H1 (cell line): ENCODE measurements around the gene KLF13. TPM values are rescaled to one million over a fixed set of nuclear protein-coding genes. Genes with fewer than 3 reads are reported as not detected.

Experiments used
- CTCF ChIA-PET: fragments of 300-600 bp; sonication (Branson Sonifier 250); formaldehyde crosslinking; loops from one replicate; lab custom pipeline; 2021; ENCODE audit not compliant: partially characterized antibody; lab: Charles Lee
- POLR2A ChIA-PET: fragments of 300-600 bp; sonication (Branson Sonifier 250); formaldehyde crosslinking; loops from one replicate; lab custom pipeline; 2021; ENCODE audit warnings: inconsistent platforms; ENCODE audit not compliant: partially characterized antibody; lab: Charles Lee
- DNase-seq, 2 experiments: peaks; one replicate each; pipeline versions ENCODE4 v3.0.0 to v3.0.0-alpha.2; 2010 to 2022; ENCODE audit warnings: low spot score in 2 of 2, low read depth in 1 of 2, mixed read lengths in 1 of 2
- FAIRE-seq: peaks from 2 replicates; lab custom pipeline; 2011; peaks lifted over from hg19 to GRCh38; lab: Jason Lieb, UNC
- H2AFZ ChIP-seq: 2 replicates; pipeline ENCODE4 v1.8.1; 2012; ENCODE audit warnings: low read length, inconsistent platforms
- H2AK5ac ChIP-seq: 2 replicates; pipeline ENCODE4 v1.6.1; 2013; ENCODE audit warnings: low read depth, low read length
- H2BK120ac ChIP-seq: replicated peaks from 2 replicates; pipeline ENCODE3; 2013; ENCODE audit warnings: low read depth, low read length, inconsistent platforms
- H2BK12ac ChIP-seq: 2 replicates; pipeline ENCODE4 v1.6.1; 2013; ENCODE audit warnings: low read depth, low read length
- H2BK15ac ChIP-seq: 2 replicates; pipeline ENCODE4 v1.6.1; 2013; ENCODE audit warnings: low read length
- H2BK20ac ChIP-seq: 2 replicates; pipeline ENCODE4 v1.6.1; 2013; ENCODE audit warnings: low read length
- H2BK5ac ChIP-seq: 2 replicates; pipeline ENCODE4 v1.6.1; 2013; ENCODE audit warnings: low read depth, low read length
- H3K14ac ChIP-seq: 2 replicates; pipeline ENCODE4 v1.6.1; 2013; ENCODE audit warnings: inconsistent platforms; ENCODE audit not compliant: insufficient read length
- H3K18ac ChIP-seq: 2 replicates; pipeline ENCODE4 v1.6.1; 2013; ENCODE audit warnings: low read length; ENCODE audit errors: extremely low read depth
- H3K23ac ChIP-seq: 2 replicates; pipeline ENCODE4 v1.6.1; 2013; ENCODE audit warnings: inconsistent platforms; ENCODE audit not compliant: insufficient read length
- H3K23me2 ChIP-seq: 2 replicates; pipeline ENCODE4 v1.6.1; 2013; ENCODE audit warnings: low read depth, low read length
- H3K27ac ChIP-seq: 2 replicates; pipeline ENCODE4 v1.6.1; 2011; ENCODE audit warnings: low read depth, low read length, inconsistent platforms
- H3K27me3 ChIP-seq, 4 experiments: replicated peaks in 1 of 4; 1 replicate in 1 of 4; 2 replicates in 3 of 4; pipeline versions ENCODE4 v1.6.1 to v1.8.1; 2011 to 2013; ENCODE audit warnings: low read length in 3 of 4, mild to moderate bottlenecking in 3 of 4, inconsistent platforms in 2 of 4, mixed read lengths in 2 of 4, moderate library complexity in 1 of 4; ENCODE audit not compliant: control insufficient read depth in 3 of 4, insufficient read depth in 3 of 4; ENCODE audit errors: extremely low read depth in 1 of 4
- H3K36me3 ChIP-seq, 4 experiments: 2 replicates each; pipeline versions ENCODE4 v1.6.1 to v1.8.1; 2011 to 2013; ENCODE audit warnings: mild to moderate bottlenecking in 4 of 4, low read length in 3 of 4, moderate library complexity in 2 of 4, control low read depth in 1 of 4, inconsistent platforms in 1 of 4; ENCODE audit not compliant: insufficient read depth in 4 of 4, control insufficient read depth in 2 of 4
- H3K4ac ChIP-seq: replicated peaks from 2 replicates; pipeline ENCODE3; 2013; ENCODE audit warnings: low read length, low read depth, mixed read lengths, inconsistent platforms; ENCODE audit not compliant: insufficient read length
- H3K4me1 ChIP-seq, 4 experiments: replicated peaks in 1 of 4; 1 replicate in 1 of 4; 2 replicates in 3 of 4; pipeline versions ENCODE4 v1.6.1 to v1.8.1; 2011 to 2013; ENCODE audit warnings: low read length in 3 of 4, inconsistent platforms in 2 of 4, mixed read lengths in 1 of 4; ENCODE audit not compliant: insufficient read depth in 4 of 4, control insufficient read depth in 3 of 4
- H3K4me2 ChIP-seq, 2 experiments: 2 replicates each; pipeline versions ENCODE4 v1.6.1 to v1.8.1; 2011 to 2013; ENCODE audit warnings: low read depth in 2 of 2, low read length in 2 of 2, control low read depth in 1 of 2, inconsistent platforms in 1 of 2, mild to moderate bottlenecking in 1 of 2; ENCODE audit not compliant: insufficient read depth in 1 of 2
- H3K4me3 ChIP-seq, 4 experiments: fragments of 200-600, 300-600 bp in 1 of 4; sonication (generic), shearing (Covaris generic), sonication (Bioruptor Twin) in 1 of 4; 2 replicates each; pipeline versions ENCODE4 v1.5.1 to v1.8.1; 2011 to 2016; ENCODE audit warnings: low read length in 4 of 4, low read depth in 3 of 4, control low read depth in 2 of 4, inconsistent platforms in 2 of 4, mild to moderate bottlenecking in 2 of 4, mixed read lengths in 1 of 4, moderate library complexity in 1 of 4; ENCODE audit not compliant: insufficient read depth in 2 of 4; ENCODE audit errors: extremely low read depth in 1 of 4
- H3K56ac ChIP-seq: replicated peaks from 2 replicates; pipeline ENCODE3; 2013; ENCODE audit warnings: low read depth, mild to moderate bottlenecking, mixed read lengths, low read length, inconsistent platforms; ENCODE audit not compliant: insufficient read length
- H3K79me1 ChIP-seq: 2 replicates; pipeline ENCODE4 v1.6.1; 2013; ENCODE audit warnings: low read depth, low read length, control low read depth
- H3K79me2 ChIP-seq, 2 experiments: 2 replicates each; pipeline versions ENCODE4 v1.6.1 to v1.8.1; 2012 to 2013; ENCODE audit warnings: low read length in 2 of 2, mild to moderate bottlenecking in 2 of 2, inconsistent platforms in 1 of 2; ENCODE audit not compliant: insufficient read depth in 2 of 2, control insufficient read depth in 1 of 2
- H3K9ac ChIP-seq, 4 experiments: replicated peaks in 1 of 4; 1 replicate in 1 of 4; 2 replicates in 3 of 4; pipeline versions ENCODE4 v1.6.1 to v1.8.1; 2011 to 2013; ENCODE audit warnings: low read depth in 3 of 4, low read length in 3 of 4, control low read depth in 2 of 4, mild to moderate bottlenecking in 2 of 4, moderate library complexity in 2 of 4, inconsistent platforms in 1 of 4; ENCODE audit errors: extremely low read depth in 1 of 4
- H3K9me3 ChIP-seq, 2 experiments: 2 replicates each; pipeline versions ENCODE4 v1.6.1 to v1.8.1; 2012 to 2013; ENCODE audit warnings: mild to moderate bottlenecking in 2 of 2, moderate library complexity in 2 of 2, control low read depth in 1 of 2, inconsistent platforms in 1 of 2, low read depth in 1 of 2, low read length in 1 of 2, mixed read lengths in 1 of 2; ENCODE audit not compliant: insufficient read depth in 2 of 2
- H4K20me1 ChIP-seq, 2 experiments: replicated peaks in 1 of 2; 2 replicates each; pipeline versions ENCODE3 to v1.8.1; 2011 to 2013; ENCODE audit warnings: inconsistent platforms in 2 of 2, low read length in 2 of 2, mild to moderate bottlenecking in 1 of 2; ENCODE audit not compliant: insufficient read depth in 2 of 2, control insufficient read depth in 1 of 2
- H4K5ac ChIP-seq: 2 replicates; pipeline ENCODE4 v1.6.1; 2013; ENCODE audit warnings: low read length, low read depth, mixed read lengths, inconsistent platforms; ENCODE audit not compliant: insufficient read length
- H4K8ac ChIP-seq: 2 replicates; pipeline ENCODE4 v1.8.0; 2013; ENCODE audit warnings: mild to moderate bottlenecking, moderate library complexity, low read length, inconsistent platforms; ENCODE audit not compliant: insufficient read depth; ENCODE audit errors: extremely low read depth
- H4K91ac ChIP-seq: replicated peaks from 2 replicates; pipeline ENCODE3; 2013; ENCODE audit warnings: low read length, mixed read lengths, inconsistent platforms; ENCODE audit not compliant: insufficient read length
- ASH2L ChIP-seq: fragments of 200-600, 300-600 bp; sonication (generic); IDR thresholded peaks from one replicate; pipeline ENCODE4 v1.7.1; 2017; ENCODE audit warnings: low read length
- CEBPB ChIP-seq: IDR thresholded peaks from 2 replicates; pipeline ENCODE4 v1.6.1; 2012; ENCODE audit warnings: low read depth, low read length
- CTBP2 ChIP-seq: IDR thresholded peaks from 2 replicates; pipeline ENCODE4 v1.7.0; 2011; ENCODE audit warnings: borderline replicate concordance, mild to moderate bottlenecking, moderate library complexity, mixed read lengths, low read length; ENCODE audit not compliant: insufficient read depth, insufficient read length
- EGR1 ChIP-seq: IDR thresholded peaks from 2 replicates; pipeline ENCODE4 v1.6.1; 2011; ENCODE audit warnings: low read depth, low read length, borderline replicate concordance
- EZH2 ChIP-seq: fragments of 200-600 bp; sonication (generic); IDR thresholded peaks from 2 replicates; pipeline ENCODE4 v1.7.1; 2012; ENCODE audit warnings: low read depth, mild to moderate bottlenecking, moderate library complexity, low read length, inconsistent platforms; ENCODE audit not compliant: severe bottlenecking
- KDM4A ChIP-seq: IDR thresholded peaks from one replicate; pipeline ENCODE4 v1.7.1; 2012; ENCODE audit warnings: low read depth, mild to moderate bottlenecking, moderate library complexity, low read length, inconsistent platforms; ENCODE audit not compliant: severe bottlenecking
- KDM5A ChIP-seq: fragments of 200-600 bp; IDR thresholded peaks from 2 replicates; pipeline ENCODE4 v1.7.1; 2012; ENCODE audit warnings: mild to moderate bottlenecking, low read length, inconsistent platforms, mixed read lengths
- MAFK ChIP-seq: IDR thresholded peaks from 2 replicates; pipeline ENCODE4 v1.6.1; 2012; ENCODE audit warnings: low read depth, mild to moderate bottlenecking, improper control_type of control experiment, low read length
- NRF1 ChIP-seq: IDR thresholded peaks from 2 replicates; pipeline ENCODE4 v1.6.1; 2011; ENCODE audit warnings: mild to moderate bottlenecking, low read depth, low read length, improper control_type of control experiment
- POLR2A ChIP-seq, 2 experiments: IDR thresholded peaks; 1 replicate in 1 of 2; 2 replicates in 1 of 2; pipeline ENCODE4 v1.6.1; 2011; ENCODE audit warnings: low read depth in 2 of 2, low read length in 2 of 2, mild to moderate bottlenecking in 2 of 2; ENCODE audit errors: control extremely low read depth in 1 of 2
- RNF2 ChIP-seq: fragments of 200-900, 300-1000 bp; sonication (generic); IDR thresholded peaks from 2 replicates; pipeline ENCODE4 v1.7.1; 2016; ENCODE audit warnings: borderline replicate concordance, low read depth, mild to moderate bottlenecking, antibody characterized with exemption, low read length; ENCODE audit not compliant: poor library complexity, severe bottlenecking; ENCODE audit errors: missing control alignments
- SAP30 ChIP-seq: fragments of 300-600 bp; sonication (generic); IDR thresholded peaks from 2 replicates; pipeline ENCODE4 v1.7.1; 2012; ENCODE audit warnings: low read length, moderate library complexity, mild to moderate bottlenecking, inconsistent platforms; ENCODE audit not compliant: insufficient read depth, insufficient replicate concordance
- SP1 ChIP-seq: IDR thresholded peaks from 2 replicates; pipeline ENCODE4 v1.6.1; 2011; ENCODE audit warnings: low read depth, low read length
- YY1 ChIP-seq: IDR thresholded peaks from 2 replicates; pipeline ENCODE4 v1.6.1; 2011; ENCODE audit warnings: low read depth, mild to moderate bottlenecking, low read length
- WGBS, 2 experiments: shearing (Covaris generic) in 1 of 2; methylation state at CpG; one replicate each; pipeline versions ENCODE4 v1.1.6 to v1.1.7; 2013 to 2015; ENCODE audit warnings: low lambda C conversion rate in 2 of 2, mixed read lengths in 2 of 2, inconsistent platforms in 1 of 2, low coverage in 1 of 2, missing lambda C conversion rate in 1 of 2; ENCODE audit not compliant: insufficient replicate concordance in 2 of 2, insufficient coverage in 1 of 2, insufficient read length in 1 of 2; ENCODE audit errors: extremely low coverage in 1 of 2, missing lambda C conversion rate in 1 of 2; 5-methylcytosine and 5-hydroxymethylcytosine counted together
- polyA plus RNA-seq, 7 experiments: library from polyadenylated mRNA; depleted of rRNA in 3 of 7; stranded (reverse) in 5 of 7; unstranded in 2 of 7; fragments of >200 nt in 5 of 7; fragments of 200-250 nt in 2 of 7; gene quantifications; 1 replicate in 5 of 7; 2 replicates in 1 of 7; 4 replicates in 1 of 7; pipeline versions ENCODE4 v1.2.1 to v1.2.3, GENCODE V29; 2011 to 2013; ENCODE audit warnings: missing spikeins in 2 of 7, mixed read lengths in 2 of 7
- total RNA-seq: library from RNA; stranded (reverse); fragmentation: NEBNext Ultra II Directional; extraction: Animal tissue kit (Norgen Biotek cat#: 25700); gene quantifications from 2 replicates; pipeline ENCODE4 v1.2.1, GENCODE V29; 2021

The KLF13 gene
- total and polyA plus RNA-seq, 2 of the 8 experiments (the other 6 are each of a cell fraction or from before 2014, with no cell fraction given), result 18.3 to 33.4 TPM

- H2BK12ac ChIP-seq, result no peak overlapping the region
- no peak overlapping the region for H4K5ac ChIP-seq
- no peak overlapping the region for H2BK120ac ChIP-seq
- H3K18ac ChIP-seq, result no peak overlapping the region
- no peak overlapping the region for H3K23ac ChIP-seq
- no peak overlapping the region for H2BK5ac ChIP-seq
- no peaks in the 10 kb centered on the region for H3K79me1 ChIP-seq
- H4K8ac ChIP-seq, result no peak overlapping the region
- no peak overlapping the region for H3K14ac ChIP-seq
- no peaks in the 10 kb centered on the region for H3K9me3 ChIP-seq
- H2BK20ac ChIP-seq, result no peak overlapping the region
- no peak overlapping the region for H3K9ac ChIP-seq
- no peak overlapping the region for H2AK5ac ChIP-seq
- no peaks in the 10 kb centered on the region for H3K36me3 ChIP-seq
- no peaks in the 10 kb centered on the region; a peak in 1 of 7 replicates for H3K27me3 ChIP-seq
- H3K27ac ChIP-seq, result no peak overlapping the region
- H3K4me3 ChIP-seq, result no peak overlapping the region
- H3K4me2 ChIP-seq, result 0 out of 4 replicates have a peak overlapping the region, but pooled peaks of 1 of the 2 experiments have one; percentile 33
- no peak overlapping the region for H3K4ac ChIP-seq
- peaks cover 2 to 17% (median 11%) of the 10 kb centered on the region in 4 experiments for H3K4me1 ChIP-seq
- ChIA-PET POLR2A (interaction anchor here (1.2 to 1.5 kb wide), 2 partner anchors 12 to 70 kb away, joined by 3 to 4 read pairs; no protein-coding TSS in a partner anchor), CTCF (interaction anchor here (0.6 to 0.8 kb wide), 2 partner anchors 17 to 81 kb away, joined by 3 to 4 read pairs; no protein-coding TSS in a partner anchor)
- DNase-seq (no peak), FAIRE-seq (no peak)
- H4K91ac ChIP-seq, result no peak overlapping the region
- no peaks in the 10 kb centered on the region for H3K79me2 ChIP-seq
- no peaks in the 10 kb centered on the region for H3K23me2 ChIP-seq
- H4K20me1 ChIP-seq, result no peaks in the 10 kb centered on the region
- no peak overlapping the region for H3K56ac ChIP-seq
- no peak overlapping the region for H2BK15ac ChIP-seq
- 83% methylated on average over 3 of the region's 3 CpGs; no CpG with 5 or more reads in 1 of the 2 experiments for WGBS, 2 experiments
- H2AFZ ChIP-seq, result no peak overlapping the region
- TF ChIP-seq MAFK (no peak), EGR1 (no peak), ASH2L (no peak), KDM5A (no peak), POLR2A (IDR thresholded peaks at IDR 0.05; ENCODE audit: control extremely low read depth in 1 of 2, low read depth in 2 of 2, low read length in 2 of 2) (no peak), NRF1 (no peak), KDM4A (no peak), RNF2 (no peak), SP1 (no peak), CEBPB (no peak), CTBP2 (no peak), EZH2 (no peak), SAP30 (no peak), YY1 (no peak)
These were observed 30.4 kb upstream of the KLF13 start for GRCh38 chr15:31296219-31296645.
